Right renal cortex interstitium (tissue), 3 donors: ENCODE measurements around the gene PEX5. TPM values are rescaled to one million over a fixed set of nuclear protein-coding genes. Genes with fewer than 3 reads are reported as not detected.
A peak's percentile ranks its signal among the peaks of the same experiment; 100 is the strongest.

Experiments used
- DNase-seq, 3 donors: peaks; one replicate each; pipeline ENCODE4 v3.0.0-alpha.2; 2013; ENCODE audit warnings: low read depth in 3 of 3, low spot score in 2 of 3
- polyA plus RNA-seq, 3 donors: library from polyadenylated mRNA; unstranded; fragments of 120-200 nt; gene quantifications; one replicate each; pipeline ENCODE4 v1.2.1, GENCODE V29; 2013; ENCODE audit not compliant: insufficient read length in 3 of 3

Gene PEX5
- 10 to 100 TPM; 39.0 to 51.5 (median 48.8) TPM for polyA plus RNA-seq

- DNase-seq, result peak; percentile 63 to 89 (median 82)
These were observed at the start of gene PEX5 for GRCh38 chr12:7189398-7190267. TSS of gene PEX5 (plus strand) at chr12:7189686. CDS start at chr12:7190378, 692 bp downstream.

GRCh38 chr12:7141351-7142005 is 48.0 kb upstream of the PEX5 start:
- no peak for DNase-seq

GRCh38 chr12:7142056-7142644 is 47.3 kb upstream of the PEX5 start:
- DNase-seq, result no peak

GRCh38 chr12:7142809-7143465 is 46.5 kb upstream of the PEX5 start:
- DNase-seq, result no peak

- no peak for DNase-seq
These were observed 45.9 kb upstream of the PEX5 start for GRCh38 chr12:7143564-7143963.

- DNase-seq, result no peak
These were observed 44.9 kb upstream of the PEX5 start for GRCh38 chr12:7144414-7145120.

GRCh38 chr12:7145671-7146070 is 43.8 kb upstream of the PEX5 start:
- no peak for DNase-seq

GRCh38 chr12:7146228-7146627 is 43.3 kb upstream of the PEX5 start:
- DNase-seq, result no peak

GRCh38 chr12:7146906-7147305 is 42.6 kb upstream of the PEX5 start:
- no peak for DNase-seq

- DNase-seq, result no peak
These were observed 39.1 kb upstream of the PEX5 start for GRCh38 chr12:7150356-7150755.

GRCh38 chr12:7150841-7151240 is 38.6 kb upstream of the PEX5 start:
- DNase-seq, result no peak

- no peak for DNase-seq
These were observed 38.0 kb upstream of the PEX5 start for GRCh38 chr12:7151532-7151931.

- DNase-seq, result no peak
These were observed 36.7 kb upstream of the PEX5 start for GRCh38 chr12:7152818-7153217.

- no peak for DNase-seq
These were observed 35.4 kb upstream of the PEX5 start for GRCh38 chr12:7154042-7154441.

- DNase-seq, result no peak
These were observed 34.5 kb upstream of the PEX5 start for GRCh38 chr12:7154901-7155470.

- DNase-seq, result no peak
These were observed 33.9 kb upstream of the PEX5 start for GRCh38 chr12:7155471-7156034.

GRCh38 chr12:7156259-7157197 is 33.0 kb upstream of the PEX5 start:
- DNase-seq, result no peak

GRCh38 chr12:7157391-7157790 is 32.1 kb upstream of the PEX5 start:
- no peak for DNase-seq
